Measurements from ENCODE around the gene TWIST2.

DNA sequence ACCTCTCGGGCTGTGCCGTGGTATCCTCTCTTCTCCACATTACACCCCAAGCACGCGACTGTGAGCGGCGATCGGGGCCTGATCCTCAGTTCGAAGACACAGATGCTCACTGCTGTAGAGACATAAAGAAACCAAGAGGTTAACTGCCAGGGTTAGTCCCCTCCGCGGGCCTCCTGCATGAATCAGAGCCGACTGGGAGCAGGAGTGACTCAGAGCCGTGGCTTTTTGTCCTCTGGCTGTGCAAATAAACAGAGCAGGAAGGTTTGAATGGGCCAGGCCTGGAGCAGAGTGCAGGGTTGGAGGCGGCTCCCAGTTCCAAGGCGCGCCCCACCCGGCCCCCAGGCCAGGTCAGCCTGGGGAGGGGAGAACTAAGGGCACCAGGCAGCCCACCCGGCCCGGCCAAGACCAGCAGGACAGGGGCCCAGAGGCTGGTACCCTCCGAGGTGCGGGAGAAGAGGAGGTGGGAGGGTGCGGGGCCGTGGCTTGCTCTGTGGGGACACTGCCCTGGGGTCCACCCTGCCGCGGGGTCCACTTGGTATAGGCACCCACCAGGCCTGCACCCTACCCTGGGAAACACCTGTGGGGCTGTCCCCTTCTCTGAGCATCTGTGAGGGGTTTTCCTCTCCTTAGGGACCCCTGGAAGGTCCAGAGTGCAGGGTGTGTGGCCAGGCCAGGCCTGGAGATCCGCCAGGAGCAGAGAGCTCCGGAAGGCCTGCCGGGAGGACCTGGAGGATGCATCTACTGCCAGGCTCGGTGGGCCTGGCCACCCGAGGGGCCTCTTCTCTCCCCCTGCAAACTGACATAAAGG lies 16.5 kb downstream of the TWIST2 start:
- TF ChIP-seq, protein P1, sequence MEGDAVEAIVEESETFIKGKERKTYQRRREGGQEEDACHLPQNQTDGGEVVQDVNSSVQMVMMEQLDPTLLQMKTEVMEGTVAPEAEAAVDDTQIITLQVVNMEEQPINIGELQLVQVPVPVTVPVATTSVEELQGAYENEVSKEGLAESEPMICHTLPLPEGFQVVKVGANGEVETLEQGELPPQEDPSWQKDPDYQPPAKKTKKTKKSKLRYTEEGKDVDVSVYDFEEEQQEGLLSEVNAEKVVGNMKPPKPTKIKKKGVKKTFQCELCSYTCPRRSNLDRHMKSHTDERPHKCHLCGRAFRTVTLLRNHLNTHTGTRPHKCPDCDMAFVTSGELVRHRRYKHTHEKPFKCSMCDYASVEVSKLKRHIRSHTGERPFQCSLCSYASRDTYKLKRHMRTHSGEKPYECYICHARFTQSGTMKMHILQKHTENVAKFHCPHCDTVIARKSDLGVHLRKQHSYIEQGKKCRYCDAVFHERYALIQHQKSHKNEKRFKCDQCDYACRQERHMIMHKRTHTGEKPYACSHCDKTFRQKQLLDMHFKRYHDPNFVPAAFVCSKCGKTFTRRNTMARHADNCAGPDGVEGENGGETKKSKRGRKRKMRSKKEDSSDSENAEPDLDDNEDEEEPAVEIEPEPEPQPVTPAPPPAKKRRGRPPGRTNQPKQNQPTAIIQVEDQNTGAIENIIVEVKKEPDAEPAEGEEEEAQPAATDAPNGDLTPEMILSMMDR (conservative IDR thresholded peaks at IDR 0.05; ENCODE audit: low read length): no peak
- TF ChIP-seq EZH2phosphoT487 (IDR thresholded peaks at IDR 0.05; ENCODE audit: borderline replicate concordance): no peak

Measured in Loucy (cell line).